Activated naive CD8-positive, alpha-beta T cell treated with anti-CD3 and anti-CD28 coated beads, Interleukin-2, amount 10 ng/mL, durations not matched to agents 7 days and 5 days (primary cell): ENCODE results near the gene RPS18. TPM values are rescaled to one million over a fixed set of nuclear protein-coding genes. Genes with fewer than 3 reads are reported as not detected.
"Not testable (repeated sequence)": the region's sequence is repeated elsewhere in the genome, so short reads cannot be mapped to it uniquely, and the experiment has no call there.

Experiments used
- ATAC-seq: fragments of 150-1000 bp; cut with Tn5 transposase; one replicate; pipeline ENCODE4 v1.10.0; 2021; ENCODE audit warnings: low read depth, moderate library complexity
- POLR2A ChIA-PET: fragments of 350-600 bp; sonication (Branson Sonifier 250); formaldehyde crosslinking; loops from one replicate; lab custom pipeline; 2021; ENCODE audit warnings: antibody characterized with exemption; lab: Charles Lee
- DNase-seq: peaks from one replicate; pipeline ENCODE4 v3.0.0; 2021
- H3K27ac Mint-ChIP-seq: one replicate; pipeline ENCODE4 v1.8.0; 2022; ENCODE audit warnings: mild to moderate bottlenecking, mixed read lengths
- H3K27me3 Mint-ChIP-seq: one replicate; pipeline ENCODE4 v1.8.0; 2022; ENCODE audit warnings: mild to moderate bottlenecking, moderate library complexity, mixed read lengths
- H3K36me3 Mint-ChIP-seq: one replicate; pipeline ENCODE4 v1.8.0; 2021; ENCODE audit warnings: mild to moderate bottlenecking, mixed read lengths
- H3K4me1 Mint-ChIP-seq: one replicate; pipeline ENCODE4 v1.8.0; 2021; ENCODE audit warnings: mixed read lengths
- H3K4me3 Mint-ChIP-seq: one replicate; pipeline ENCODE4 v1.8.0; 2022; ENCODE audit warnings: mild to moderate bottlenecking, moderate library complexity, mixed read lengths
- H3K9me3 Mint-ChIP-seq: one replicate; pipeline ENCODE4 v1.8.0; 2021; ENCODE audit warnings: mixed read lengths
- total RNA-seq, 2 experiments: library from RNA; stranded (reverse); gene quantifications; one replicate each; pipeline ENCODE4 v1.2.3, GENCODE V29; 2021

RPS18 gene
- 1,000 to 10,000 TPM; 3,300 to 3,409 TPM for total RNA-seq

DNA sequence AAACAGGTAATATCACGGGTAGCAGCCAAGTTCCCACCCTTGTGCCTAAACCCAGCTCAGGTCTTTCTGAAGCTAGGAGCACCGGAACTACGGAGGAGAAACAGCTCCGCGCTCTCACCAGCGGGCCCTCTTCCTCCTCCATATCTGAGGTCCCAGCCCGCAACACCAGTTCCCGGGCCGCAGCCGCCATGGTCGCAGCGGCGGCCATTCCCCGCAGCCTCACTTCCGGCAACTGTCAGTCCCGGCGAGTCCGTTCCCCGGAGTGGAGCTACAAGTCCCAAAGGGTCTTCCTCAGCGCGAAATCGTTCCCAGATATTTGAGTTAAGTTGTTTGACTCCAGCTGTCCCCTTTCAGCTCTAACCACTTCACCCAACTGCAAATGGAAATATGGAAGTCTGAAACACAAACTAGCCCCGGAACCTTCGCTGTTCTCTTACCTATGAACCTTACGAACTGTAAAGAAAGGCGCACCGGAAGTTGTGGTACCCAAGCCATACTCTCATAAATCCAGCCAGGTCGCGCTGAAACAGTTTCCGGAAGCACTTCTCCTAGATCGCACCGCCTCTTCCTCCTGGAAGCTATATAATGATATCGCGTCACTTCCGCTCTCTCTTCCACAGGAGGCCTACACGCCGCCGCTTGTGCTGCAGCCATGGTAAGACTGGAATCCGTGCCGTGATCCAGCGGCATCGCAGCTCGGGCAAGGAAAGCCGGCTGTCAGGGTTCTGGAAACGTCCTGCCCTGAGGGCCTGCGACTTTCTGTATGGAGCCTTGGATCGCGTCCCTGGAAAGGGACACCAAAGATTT, at the start of gene RPS18, which contains the start of gene VPS52:
RPS18 (plus strand) TSS at position 608 of the 807 bp plus-strand sequence; CDS start at position 653, 45 bp downstream.
VPS52 (minus strand) TSS at position 409 of the 807 bp plus-strand sequence; CDS start at position 208, 201 bp downstream.
- H3K4me3 Mint-ChIP-seq: peak within 1 kb of the TSS; percentile 94
- POLR2A ChIA-PET: interaction anchor here (0.7 to 4.3 kb wide), 28 partner anchors 8 to 1076 kb away, joined by 3 to 52 read pairs (median 6); partner anchors contain the start of genes BAK1, CUTA, HSD17B8 and PFDN6
- H3K4me1 Mint-ChIP-seq: peaks cover 43% of the 10 kb centered on the region
- no peaks in the 10 kb centered on the region for H3K27me3 Mint-ChIP-seq
- ATAC-seq (peak; percentile 91), DNase-seq (peak; percentile 87)
- H3K9me3 Mint-ChIP-seq: no peaks in the 10 kb centered on the region
- H3K36me3 Mint-ChIP-seq: peaks cover 56% of the 10 kb centered on the region
- H3K27ac Mint-ChIP-seq: peak within 1 kb of the TSS; percentile 99

DNA sequence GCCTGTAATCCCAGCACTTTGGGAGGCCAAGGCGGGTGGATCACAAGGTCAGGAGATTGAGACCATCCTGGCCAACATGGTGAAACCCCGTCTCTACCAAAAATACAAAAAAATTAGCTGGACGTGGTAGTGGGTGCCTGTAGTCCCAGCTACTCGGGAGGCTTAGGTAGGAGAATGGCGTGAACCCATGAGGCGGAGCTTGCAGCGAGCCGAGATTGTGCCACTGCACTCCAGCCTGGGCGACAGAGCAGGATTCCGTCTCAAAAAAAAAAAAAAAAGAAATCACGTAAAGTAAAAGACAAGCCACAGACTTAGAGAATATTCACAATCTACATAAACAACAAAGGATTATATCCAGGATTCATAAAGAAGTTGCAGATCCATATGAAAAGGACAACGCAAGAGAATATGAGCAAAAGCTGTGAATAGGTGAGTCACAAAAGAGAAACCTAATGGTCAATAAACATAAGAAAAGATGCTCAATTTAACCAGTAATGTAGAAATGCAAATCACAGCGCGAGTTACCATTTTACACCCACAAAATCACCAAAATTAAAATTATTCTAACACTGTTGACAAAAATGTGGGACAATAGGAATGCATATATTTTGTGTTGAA, 45.3 kb upstream of the RPS18 start:
- POLR2A ChIA-PET, DNase-seq, H3K4me3 Mint-ChIP-seq, H3K36me3 Mint-ChIP-seq, H3K4me1 Mint-ChIP-seq, H3K27ac Mint-ChIP-seq, ATAC-seq, H3K9me3 Mint-ChIP-seq: not testable (repeated sequence)
- peaks cover 60% of the 10 kb centered on the region for H3K27me3 Mint-ChIP-seq

DNA sequence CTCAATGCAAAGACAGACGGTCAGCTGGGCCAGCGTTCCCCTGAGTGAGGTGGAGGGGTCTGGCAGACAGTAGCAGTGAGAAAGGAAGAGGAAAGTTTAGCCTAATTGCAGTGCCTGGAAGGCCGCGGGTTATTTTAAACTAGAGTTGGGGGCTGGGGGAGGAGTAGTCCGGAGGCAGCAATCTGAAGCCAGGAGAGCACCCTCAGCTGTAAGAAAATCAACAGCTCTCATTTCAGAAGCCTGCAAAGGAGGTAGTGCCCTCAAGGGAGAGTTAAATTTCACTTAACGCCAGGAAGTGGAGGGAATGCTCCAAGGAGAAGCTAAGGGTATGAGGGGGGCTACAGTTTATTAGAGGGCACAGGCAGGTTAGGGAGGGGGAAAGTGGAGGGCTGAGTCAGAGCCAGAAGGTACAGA, 36.6 kb upstream of the RPS18 start:
- POLR2A ChIA-PET: interaction anchor here (0.6 kb wide), 1 partner anchor 175 kb away, joined by 3 read pairs; no protein-coding TSS in a partner anchor
- peaks cover 1% of the 10 kb centered on the region for H3K4me1 Mint-ChIP-seq
- DNase-seq (no peak), ATAC-seq (no peak)
- no peaks in the 10 kb centered on the region for H3K9me3 Mint-ChIP-seq
- no peaks in the 10 kb centered on the region for H3K36me3 Mint-ChIP-seq
- no peak overlapping the region for H3K27ac Mint-ChIP-seq
- H3K27me3 Mint-ChIP-seq: peaks cover 28% of the 10 kb centered on the region
- no peak overlapping the region for H3K4me3 Mint-ChIP-seq

DNA sequence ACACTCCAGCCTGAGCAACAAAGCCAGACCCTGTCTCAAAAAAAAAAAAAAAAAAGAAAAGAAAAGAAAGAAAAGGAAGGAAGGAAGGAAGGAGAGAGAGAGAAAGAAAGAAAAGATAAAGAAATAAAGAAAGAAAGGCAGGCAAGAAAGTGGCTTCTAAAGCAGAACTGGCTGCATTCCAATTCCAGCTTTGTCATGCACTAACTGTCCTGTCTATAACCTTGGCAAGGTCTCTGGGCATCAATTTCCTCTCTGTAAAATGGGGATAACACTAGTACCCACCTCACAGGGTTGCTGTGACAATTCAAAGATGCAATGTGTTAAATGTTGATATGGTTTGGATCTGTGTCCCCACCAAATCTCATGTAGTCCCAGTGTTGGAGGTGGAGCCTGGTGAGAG, 35.5 kb upstream of the RPS18 start:
- no peak overlapping the region for H3K27ac Mint-ChIP-seq
- POLR2A ChIA-PET: interaction anchor here (1.0 kb wide), 1 partner anchor 19 kb away, joined by 3 read pairs; no protein-coding TSS in a partner anchor
- DNase-seq (no peak), ATAC-seq (no peak)
- H3K4me1 Mint-ChIP-seq: peaks cover 3% of the 10 kb centered on the region
- no peaks in the 10 kb centered on the region for H3K36me3 Mint-ChIP-seq
- H3K9me3 Mint-ChIP-seq: no peaks in the 10 kb centered on the region
- no peak overlapping the region for H3K4me3 Mint-ChIP-seq
- H3K27me3 Mint-ChIP-seq: peaks cover 27% of the 10 kb centered on the region

DNA sequence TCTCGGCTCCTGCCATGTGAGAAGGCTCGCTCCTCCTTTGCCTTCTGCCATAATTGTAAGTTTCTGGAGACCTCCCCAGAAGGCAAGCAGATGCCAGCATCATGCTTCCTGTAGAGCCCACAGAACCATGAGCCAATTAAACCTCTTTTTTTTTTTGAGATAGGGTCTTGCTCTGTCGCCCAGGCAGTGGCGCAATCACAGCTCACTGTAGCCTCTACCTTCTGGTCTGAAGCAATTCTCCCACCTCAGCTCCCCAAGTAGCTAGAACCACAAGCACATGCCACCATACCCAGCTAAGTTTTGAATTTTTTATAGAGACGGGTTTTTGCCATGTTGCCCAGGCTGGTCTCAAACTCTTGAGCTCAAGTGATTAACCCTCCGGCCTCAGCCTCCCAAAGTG, 35.0 kb upstream of the RPS18 start:
- H3K36me3 Mint-ChIP-seq: no peaks in the 10 kb centered on the region
- peaks cover 4% of the 10 kb centered on the region for H3K4me1 Mint-ChIP-seq
- DNase-seq: no peak
- no peak overlapping the region for H3K27ac Mint-ChIP-seq
- H3K9me3 Mint-ChIP-seq: no peaks in the 10 kb centered on the region
- no peak for ATAC-seq
- H3K4me3 Mint-ChIP-seq: no peak overlapping the region
- peaks cover 25% of the 10 kb centered on the region for H3K27me3 Mint-ChIP-seq
- POLR2A ChIA-PET: interaction anchor here (1.0 kb wide), 1 partner anchor 18 kb away, joined by 3 read pairs; no protein-coding TSS in a partner anchor

- DNase-seq (no peak), ATAC-seq (no peak)
- Mint-ChIP-seq H3K36me3 (no peaks in the 10 kb centered on the region), H3K27me3 (peaks cover 28% of the 10 kb centered on the region), H3K4me1 (peaks cover 11% of the 10 kb centered on the region), H3K9me3 (no peaks in the 10 kb centered on the region), H3K4me3 (no peak overlapping the region), H3K27ac (no peak overlapping the region)
- POLR2A ChIA-PET: interaction anchor here (0.6 kb wide), 1 partner anchor 18 kb away, joined by 6 read pairs; no protein-coding TSS in a partner anchor
Observed at GRCh38 chr6:33237741-33238140, 34.1 kb upstream of the RPS18 start.

DNA sequence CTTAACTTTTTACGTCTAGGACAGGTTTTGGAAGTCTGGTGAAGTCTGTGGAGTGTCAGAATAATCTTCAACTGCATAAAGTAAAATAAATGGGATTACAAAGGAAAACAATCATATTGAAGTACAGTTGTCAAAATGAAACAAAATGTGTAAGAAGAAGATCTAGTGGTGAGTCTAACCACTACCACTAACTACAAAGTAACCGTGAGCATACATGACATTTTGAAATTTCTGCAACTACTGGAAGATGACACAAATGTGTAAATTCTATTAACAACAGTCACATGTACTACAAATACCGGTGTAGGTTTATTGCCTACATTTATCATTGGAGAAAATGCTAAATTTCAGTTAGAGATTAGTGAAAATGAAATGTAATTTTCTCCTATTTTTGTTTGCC, 29.9 kb upstream of the RPS18 start:
- Mint-ChIP-seq H3K9me3 (no peaks in the 10 kb centered on the region), H3K4me3 (peak overlapping the region; percentile 53), H3K27me3 (peaks cover 28% of the 10 kb centered on the region), H3K36me3 (no peaks in the 10 kb centered on the region), H3K4me1 (peaks cover 14% of the 10 kb centered on the region), H3K27ac (peak overlapping the region; percentile 36)
- DNase-seq (no peak), ATAC-seq (peak; percentile 72)
- POLR2A ChIA-PET: interaction anchor here (0.6 to 1.3 kb wide), 2 partner anchors 20 to 36 kb away, joined by 3 to 4 read pairs; no protein-coding TSS in a partner anchor

DNA sequence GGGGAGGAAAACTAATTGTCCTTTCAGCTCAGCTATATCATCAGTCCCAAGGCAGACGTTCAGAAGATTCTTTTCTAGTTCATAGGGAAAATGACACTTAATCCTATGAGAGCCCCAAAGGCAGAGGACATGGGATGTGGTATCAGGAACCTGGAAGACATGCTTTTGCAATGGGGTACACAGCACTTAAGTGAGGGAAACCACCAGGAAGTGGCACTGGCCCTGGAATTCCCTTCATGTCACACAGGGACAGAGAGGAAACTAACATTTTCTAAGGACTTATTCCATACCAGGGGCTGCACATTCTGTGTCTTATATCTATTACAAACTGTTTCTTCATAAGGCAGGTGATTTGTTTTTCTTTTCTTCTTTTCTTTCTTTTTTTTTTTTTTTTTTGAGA, 28.4 kb upstream of the RPS18 start:
- H3K36me3 Mint-ChIP-seq: no peaks in the 10 kb centered on the region
- POLR2A ChIA-PET: no interaction called here
- DNase-seq (no peak), ATAC-seq (no peak)
- H3K4me1 Mint-ChIP-seq: peaks cover 18% of the 10 kb centered on the region
- H3K9me3 Mint-ChIP-seq: no peaks in the 10 kb centered on the region
- H3K27me3 Mint-ChIP-seq: peaks cover 18% of the 10 kb centered on the region
- H3K27ac Mint-ChIP-seq: no peak overlapping the region
- no peak overlapping the region for H3K4me3 Mint-ChIP-seq

DNA sequence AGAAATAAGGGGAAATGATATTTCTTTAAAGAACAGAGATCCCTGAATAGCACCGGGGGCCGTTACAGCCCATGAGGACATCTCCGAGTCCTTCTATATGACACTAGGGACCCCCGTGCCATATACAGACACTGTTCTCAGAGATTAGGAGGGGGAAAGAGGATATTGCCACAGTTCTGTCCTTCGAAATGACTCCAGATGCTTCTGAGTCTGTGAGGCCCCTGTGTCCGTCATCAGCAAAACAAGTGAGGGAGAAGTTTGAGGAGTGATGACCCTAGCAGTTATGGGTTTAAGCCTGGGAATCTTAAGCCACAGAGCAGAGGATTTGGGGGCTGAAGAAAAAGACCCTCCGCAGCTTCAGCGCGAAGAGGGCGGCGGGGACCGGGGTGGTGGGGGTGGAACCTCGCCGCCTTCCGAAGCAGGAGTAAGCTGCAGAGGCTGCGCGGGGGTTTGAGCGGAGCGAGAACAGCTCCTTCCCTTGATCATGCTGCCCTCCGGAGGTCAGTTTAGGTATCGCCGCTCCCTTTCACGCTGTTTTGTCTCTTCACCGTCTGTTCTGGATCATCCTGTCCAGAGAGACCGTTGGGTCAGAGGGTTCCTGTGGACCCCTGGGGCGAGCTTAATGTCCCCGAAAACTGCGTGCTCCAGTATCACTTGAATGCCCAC, 23.8 kb upstream of the RPS18 start:
- Mint-ChIP-seq H3K4me1 (peaks cover 29% of the 10 kb centered on the region), H3K9me3 (no peaks in the 10 kb centered on the region), H3K27me3 (peaks cover 8% of the 10 kb centered on the region), H3K36me3 (peaks cover 14% of the 10 kb centered on the region), H3K4me3 (peak overlapping the region; percentile 87), H3K27ac (peak overlapping the region; percentile 91)
- POLR2A ChIA-PET: interaction anchor here (0.7 to 4.1 kb wide), 15 partner anchors 8 to 277 kb away, joined by 3 to 39 read pairs (median 5); partner anchors contain the start of genes B3GALT4, RING1, RPS18 and RXRB
- peak; percentile 92 for DNase-seq
- ATAC-seq: peak; percentile 31

GRCh38 chr6:33248643-33248931, 23.3 kb upstream of the RPS18 start:
- no peak for DNase-seq
- Mint-ChIP-seq H3K36me3 (peaks cover 14% of the 10 kb centered on the region), H3K27ac (peak overlapping the region; percentile 91), H3K4me3 (peak overlapping the region; percentile 87), H3K27me3 (peaks cover 6% of the 10 kb centered on the region), H3K4me1 (peaks cover 26% of the 10 kb centered on the region), H3K9me3 (no peaks in the 10 kb centered on the region)
- POLR2A ChIA-PET: interaction anchor here (0.8 to 4.1 kb wide), 16 partner anchors 9 to 277 kb away, joined by 3 to 39 read pairs (median 6); partner anchors contain the start of genes B3GALT4, PFDN6, RING1 and RPS18
- no peak for ATAC-seq

- no peaks in the 10 kb centered on the region for H3K9me3 Mint-ChIP-seq
- ATAC-seq: peak; percentile 94
- H3K4me1 Mint-ChIP-seq: peaks cover 26% of the 10 kb centered on the region
- POLR2A ChIA-PET: interaction anchor here (1.0 to 4.1 kb wide), 19 partner anchors 9 to 278 kb away, joined by 3 to 39 read pairs (median 6); partner anchors contain the start of genes B3GALT4, HSD17B8, PFDN6 and RING1
- H3K27ac Mint-ChIP-seq: peak overlapping the region; percentile 91
- H3K27me3 Mint-ChIP-seq: peaks cover 6% of the 10 kb centered on the region
- peak; percentile 92 for DNase-seq
- peak overlapping the region; percentile 87 for H3K4me3 Mint-ChIP-seq
- peaks cover 14% of the 10 kb centered on the region for H3K36me3 Mint-ChIP-seq
Observed at GRCh38 chr6:33248932-33249731, 22.7 kb upstream of the RPS18 start.
